Right atrium auricular region (tissue), 2 donors: ENCODE measurements around the gene SAMHD1. TPM values are rescaled to one million over a fixed set of nuclear protein-coding genes. Genes with fewer than 3 reads are reported as not detected.
A peak's percentile ranks its signal among the peaks of the same experiment; 100 is the strongest.

ENCODE experiments used
- DNase-seq: peaks from one replicate; pipeline ENCODE4 v3.0.0-alpha.2; 2019; ENCODE audit warnings: low spot score
- H3K27ac ChIP-seq, 2 donors: fragments of 200-600 bp; sonication (generic); 1 replicate in 1 of 2; 2 replicates in 1 of 2; pipeline ENCODE4 v1.5.1; 2016 to 2019
- H3K27me3 ChIP-seq, 2 donors: fragments of 200-600 bp; sonication (generic); one replicate each; pipeline versions ENCODE4 v1.5.1 to v1.6.0; 2017 to 2019
- H3K36me3 ChIP-seq: fragments of 200-600 bp; sonication (generic); one replicate; pipeline ENCODE4 v1.5.1; 2016
- H3K4me1 ChIP-seq, 2 donors: fragments of 200-600 bp; sonication (generic); one replicate each; pipeline versions ENCODE4 v1.5.1 to v1.6.0; 2017 to 2019
- H3K4me3 ChIP-seq, 2 donors: fragments of 200-600 bp; sonication (generic); 1 replicate in 1 of 2; 2 replicates in 1 of 2; pipeline ENCODE4 v1.5.1; 2017 to 2019; ENCODE audit warnings: mild to moderate bottlenecking in 1 of 2, moderate library complexity in 1 of 2
- H3K9me3 ChIP-seq, 2 donors: fragments of 200-600 bp; sonication (generic); one replicate each; pipeline ENCODE4 v1.5.1; 2019
- total RNA-seq, 2 donors: library from RNA; depleted of rRNA; stranded (reverse); fragments of >200 nt; gene quantifications; one replicate each; pipeline ENCODE4 v1.1.0, GENCODE V29; 2016
- TF ChIP-seq, protein P1 (sequence below), 2 donors: fragments of 200-600 bp; sonication (generic); IDR thresholded peaks; one replicate each; pipeline ENCODE4 v1.5.1; 2019; ENCODE audit warnings: antibody characterized with exemption in 2 of 2

SAMHD1 gene
- total RNA-seq, 2 donors from 2014 or later, result 87.2 to 144 TPM

- Histone ChIP-seq H3K27ac (peak overlapping the region in 1 of 2 donors; percentile 36), H3K9me3 (no peaks in the 10 kb centered on the region), H3K36me3 (peaks cover 91% of the 10 kb centered on the region), H3K4me1 (no peaks in the 10 kb centered on the region), H3K27me3 (no peaks in the 10 kb centered on the region), H3K4me3 (no peak overlapping the region)
- TF ChIP-seq, protein P1, sequence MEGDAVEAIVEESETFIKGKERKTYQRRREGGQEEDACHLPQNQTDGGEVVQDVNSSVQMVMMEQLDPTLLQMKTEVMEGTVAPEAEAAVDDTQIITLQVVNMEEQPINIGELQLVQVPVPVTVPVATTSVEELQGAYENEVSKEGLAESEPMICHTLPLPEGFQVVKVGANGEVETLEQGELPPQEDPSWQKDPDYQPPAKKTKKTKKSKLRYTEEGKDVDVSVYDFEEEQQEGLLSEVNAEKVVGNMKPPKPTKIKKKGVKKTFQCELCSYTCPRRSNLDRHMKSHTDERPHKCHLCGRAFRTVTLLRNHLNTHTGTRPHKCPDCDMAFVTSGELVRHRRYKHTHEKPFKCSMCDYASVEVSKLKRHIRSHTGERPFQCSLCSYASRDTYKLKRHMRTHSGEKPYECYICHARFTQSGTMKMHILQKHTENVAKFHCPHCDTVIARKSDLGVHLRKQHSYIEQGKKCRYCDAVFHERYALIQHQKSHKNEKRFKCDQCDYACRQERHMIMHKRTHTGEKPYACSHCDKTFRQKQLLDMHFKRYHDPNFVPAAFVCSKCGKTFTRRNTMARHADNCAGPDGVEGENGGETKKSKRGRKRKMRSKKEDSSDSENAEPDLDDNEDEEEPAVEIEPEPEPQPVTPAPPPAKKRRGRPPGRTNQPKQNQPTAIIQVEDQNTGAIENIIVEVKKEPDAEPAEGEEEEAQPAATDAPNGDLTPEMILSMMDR (IDR thresholded peaks at IDR 0.05), result no peak
- DNase-seq, result no peak
Measured at GRCh38 chr20:36924167-36925045, 27.1 kb downstream of the SAMHD1 start.

DNA sequence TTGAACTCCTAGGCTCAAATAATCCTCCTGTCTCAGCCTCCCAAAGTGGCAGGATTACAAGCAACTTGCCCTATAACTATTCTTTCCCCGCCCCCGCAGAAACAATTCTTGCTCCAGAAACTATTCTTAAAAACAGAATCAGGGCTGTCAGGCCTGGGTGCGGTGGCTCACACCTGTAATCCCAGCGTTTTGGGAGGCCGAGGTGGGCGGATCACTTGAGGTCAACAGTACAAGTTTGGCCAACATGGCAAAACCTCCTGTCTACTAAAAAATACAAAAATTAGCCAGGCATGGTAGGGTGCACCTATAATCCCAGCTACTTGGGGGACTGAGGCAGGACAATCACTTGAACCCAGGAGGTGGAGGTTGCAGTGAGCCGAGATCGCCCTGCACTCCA lies 31.2 kb downstream of the SAMHD1 start:
- H3K9me3 ChIP-seq, result no peaks in the 10 kb centered on the region
- no peaks in the 10 kb centered on the region for H3K27me3 ChIP-seq
- no peak overlapping the region for H3K4me3 ChIP-seq
- DNase-seq, result no peak
- TF ChIP-seq, protein P1 (IDR thresholded peaks at IDR 0.05), result no peak
- peaks cover 90% of the 10 kb centered on the region for H3K36me3 ChIP-seq
- no peaks in the 10 kb centered on the region for H3K4me1 ChIP-seq
- no peak overlapping the region for H3K27ac ChIP-seq

- TF ChIP-seq, protein P1 (IDR thresholded peaks at IDR 0.05), result peak; percentile 77 to 86
- Histone ChIP-seq H3K36me3 (peaks cover 90% of the 10 kb centered on the region), H3K9me3 (no peaks in the 10 kb centered on the region), H3K4me3 (no peak overlapping the region), H3K4me1 (no peaks in the 10 kb centered on the region), H3K27me3 (no peaks in the 10 kb centered on the region), H3K27ac (no peak overlapping the region)
- DNase-seq, result no peak
Measured at GRCh38 chr20:36919715-36920333, 31.7 kb downstream of the SAMHD1 start.

DNA sequence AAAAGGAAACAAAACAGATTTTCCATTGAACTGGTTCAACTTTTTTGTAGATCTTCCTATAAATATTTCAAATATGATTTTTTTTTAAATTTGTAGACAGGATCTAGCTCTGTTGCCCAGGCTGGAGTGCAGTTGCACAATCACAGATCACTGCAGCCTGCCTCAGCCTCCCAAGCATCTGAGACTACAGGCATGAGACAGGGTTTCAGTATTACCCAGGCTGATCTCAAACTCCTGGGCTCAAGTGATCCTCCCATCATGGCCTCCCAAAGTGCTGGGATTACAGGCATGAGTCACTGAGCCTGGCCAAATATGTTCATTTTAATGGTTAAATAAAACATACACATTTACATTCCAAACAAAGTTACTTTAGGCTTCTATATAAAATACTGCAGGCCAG lies 33.6 kb downstream of the SAMHD1 start:
- H3K4me3 ChIP-seq, result no peak overlapping the region
- peaks cover 90% of the 10 kb centered on the region for H3K36me3 ChIP-seq
- no peak overlapping the region for H3K27ac ChIP-seq
- no peaks in the 10 kb centered on the region for H3K9me3 ChIP-seq
- DNase-seq, result no peak
- TF ChIP-seq, protein P1 (IDR thresholded peaks at IDR 0.05), result no peak
- no peaks in the 10 kb centered on the region for H3K4me1 ChIP-seq
- H3K27me3 ChIP-seq, result no peaks in the 10 kb centered on the region

DNA sequence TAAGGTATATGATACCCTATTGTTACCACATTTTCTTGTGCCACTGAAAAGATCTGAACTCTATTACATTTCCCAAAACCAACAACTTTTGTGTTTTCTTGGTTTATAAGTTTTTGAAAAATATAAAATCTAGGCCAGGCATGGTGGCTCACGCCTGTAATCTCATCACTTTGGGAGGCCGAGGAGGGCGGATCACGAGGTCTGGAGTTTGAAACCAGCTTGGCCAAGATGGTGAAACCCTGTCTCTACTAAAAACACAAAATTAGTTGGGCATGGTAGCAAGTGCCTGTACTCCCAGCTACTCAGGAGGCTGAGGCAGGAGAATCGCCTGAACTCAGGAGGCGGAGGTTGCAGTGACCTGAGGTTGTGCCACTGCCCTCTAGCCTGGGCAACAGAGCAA lies 34.3 kb downstream of the SAMHD1 start:
- H3K36me3 ChIP-seq, result peaks cover 86% of the 10 kb centered on the region
- H3K4me3 ChIP-seq, result no peak overlapping the region
- TF ChIP-seq, protein P1 (IDR thresholded peaks at IDR 0.05), result no peak
- no peaks in the 10 kb centered on the region for H3K27me3 ChIP-seq
- no peak for DNase-seq
- no peaks in the 10 kb centered on the region for H3K9me3 ChIP-seq
- H3K27ac ChIP-seq, result no peak overlapping the region
- no peaks in the 10 kb centered on the region for H3K4me1 ChIP-seq
